Nephron progenitor cell (in vitro differentiated cells): ENCODE data around the gene CNGB1.
A peak's percentile ranks its signal among the peaks of the same experiment; 100 is the strongest.

ENCODE experiments used
- DNase-seq: peaks from one replicate; pipeline ENCODE4 v3.0.0; 2021
- H3K27ac Mint-ChIP-seq: 2 replicates; pipeline ENCODE4 v1.8.0; 2021; ENCODE audit warnings: mild to moderate bottlenecking, moderate library complexity, mixed read lengths
- H3K27me3 Mint-ChIP-seq: 2 replicates; pipeline ENCODE4 v1.8.0; 2021; ENCODE audit warnings: mild to moderate bottlenecking, low read depth, mixed read lengths; ENCODE audit not compliant: poor library complexity
- H3K36me3 Mint-ChIP-seq: 2 replicates; pipeline ENCODE4 v1.8.0; 2021; ENCODE audit warnings: low read depth, mixed read lengths
- H3K4me1 Mint-ChIP-seq: 2 replicates; pipeline ENCODE4 v1.8.0; 2021; ENCODE audit warnings: mixed read lengths
- H3K4me3 Mint-ChIP-seq: 2 replicates; pipeline ENCODE4 v1.8.0; 2021; ENCODE audit warnings: mild to moderate bottlenecking, moderate library complexity, mixed read lengths
- H3K9me3 Mint-ChIP-seq: 2 replicates; pipeline ENCODE4 v1.8.0; 2021; ENCODE audit warnings: mild to moderate bottlenecking, moderate library complexity, mixed read lengths
- TF ChIP-seq, protein P1 (sequence below): fragments of 200-600 bp; sonication (generic); IDR thresholded peaks from 2 replicates; pipeline ENCODE4 v1.5.0; 2021; ENCODE audit warnings: antibody characterized with exemption

Gene CNGB1

DNA sequence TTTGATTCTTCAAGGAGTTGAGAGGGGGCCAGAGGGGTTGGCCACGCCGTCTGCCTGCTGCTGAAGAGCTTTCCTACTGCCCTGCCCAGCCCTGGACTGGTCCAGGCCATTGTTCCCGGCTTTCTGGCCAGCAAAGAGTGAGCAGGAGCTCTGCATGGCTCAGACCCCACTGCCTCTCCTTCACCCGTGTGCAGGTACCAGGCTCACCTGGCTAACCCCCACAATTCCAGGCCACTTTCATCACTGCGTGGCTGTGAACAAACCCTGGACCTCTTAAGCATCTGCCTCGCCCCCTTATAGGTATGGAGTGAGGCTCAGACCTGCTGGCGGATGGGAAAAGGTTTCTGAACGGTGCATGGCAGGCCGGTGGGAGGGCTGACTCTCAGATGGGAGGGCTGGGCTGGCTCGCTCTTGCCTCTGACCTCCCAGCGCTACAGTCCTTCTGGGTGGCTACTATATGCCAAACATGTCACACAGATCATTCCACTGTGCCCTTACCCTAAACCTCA, 20.7 kb upstream of the CNGB1 start:
- H3K27me3 Mint-ChIP-seq = peaks cover 18% of the 10 kb centered on the region
- H3K36me3 Mint-ChIP-seq = no peaks in the 10 kb centered on the region
- no peaks in the 10 kb centered on the region for H3K9me3 Mint-ChIP-seq
- no peak overlapping the region for H3K4me3 Mint-ChIP-seq
- no peaks in the 10 kb centered on the region for H3K4me1 Mint-ChIP-seq
- H3K27ac Mint-ChIP-seq = no peak overlapping the region
- TF ChIP-seq, protein P1, sequence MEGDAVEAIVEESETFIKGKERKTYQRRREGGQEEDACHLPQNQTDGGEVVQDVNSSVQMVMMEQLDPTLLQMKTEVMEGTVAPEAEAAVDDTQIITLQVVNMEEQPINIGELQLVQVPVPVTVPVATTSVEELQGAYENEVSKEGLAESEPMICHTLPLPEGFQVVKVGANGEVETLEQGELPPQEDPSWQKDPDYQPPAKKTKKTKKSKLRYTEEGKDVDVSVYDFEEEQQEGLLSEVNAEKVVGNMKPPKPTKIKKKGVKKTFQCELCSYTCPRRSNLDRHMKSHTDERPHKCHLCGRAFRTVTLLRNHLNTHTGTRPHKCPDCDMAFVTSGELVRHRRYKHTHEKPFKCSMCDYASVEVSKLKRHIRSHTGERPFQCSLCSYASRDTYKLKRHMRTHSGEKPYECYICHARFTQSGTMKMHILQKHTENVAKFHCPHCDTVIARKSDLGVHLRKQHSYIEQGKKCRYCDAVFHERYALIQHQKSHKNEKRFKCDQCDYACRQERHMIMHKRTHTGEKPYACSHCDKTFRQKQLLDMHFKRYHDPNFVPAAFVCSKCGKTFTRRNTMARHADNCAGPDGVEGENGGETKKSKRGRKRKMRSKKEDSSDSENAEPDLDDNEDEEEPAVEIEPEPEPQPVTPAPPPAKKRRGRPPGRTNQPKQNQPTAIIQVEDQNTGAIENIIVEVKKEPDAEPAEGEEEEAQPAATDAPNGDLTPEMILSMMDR = no peak
- DNase-seq = no peak

DNA sequence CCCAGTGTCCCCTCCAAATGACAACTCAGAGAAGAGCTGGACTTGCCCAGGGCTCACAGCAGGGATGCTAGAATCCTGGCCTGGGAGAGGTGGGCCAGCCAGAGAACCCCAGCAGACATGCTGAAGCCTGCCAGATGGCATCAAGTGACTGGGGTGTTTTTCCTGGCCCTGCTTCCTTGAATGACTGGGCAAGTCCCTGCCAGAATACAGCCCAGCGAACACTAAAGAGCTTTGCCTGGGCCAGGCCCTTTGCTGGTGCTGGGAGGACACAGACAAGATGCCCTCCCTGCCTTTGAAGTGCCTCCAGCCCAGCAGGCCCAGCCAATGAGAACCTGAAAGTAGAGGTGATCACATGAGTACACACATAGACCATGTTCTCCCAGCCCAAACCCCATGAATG, 18.0 kb upstream of the CNGB1 start:
- H3K4me3 Mint-ChIP-seq = no peak overlapping the region
- peaks cover 9% of the 10 kb centered on the region for H3K4me1 Mint-ChIP-seq
- peak overlapping the region; percentile 29 for H3K27ac Mint-ChIP-seq
- H3K27me3 Mint-ChIP-seq = peaks cover 45% of the 10 kb centered on the region
- TF ChIP-seq, protein P1 = no peak
- DNase-seq = no peak
- no peaks in the 10 kb centered on the region for H3K36me3 Mint-ChIP-seq
- no peaks in the 10 kb centered on the region for H3K9me3 Mint-ChIP-seq

DNA sequence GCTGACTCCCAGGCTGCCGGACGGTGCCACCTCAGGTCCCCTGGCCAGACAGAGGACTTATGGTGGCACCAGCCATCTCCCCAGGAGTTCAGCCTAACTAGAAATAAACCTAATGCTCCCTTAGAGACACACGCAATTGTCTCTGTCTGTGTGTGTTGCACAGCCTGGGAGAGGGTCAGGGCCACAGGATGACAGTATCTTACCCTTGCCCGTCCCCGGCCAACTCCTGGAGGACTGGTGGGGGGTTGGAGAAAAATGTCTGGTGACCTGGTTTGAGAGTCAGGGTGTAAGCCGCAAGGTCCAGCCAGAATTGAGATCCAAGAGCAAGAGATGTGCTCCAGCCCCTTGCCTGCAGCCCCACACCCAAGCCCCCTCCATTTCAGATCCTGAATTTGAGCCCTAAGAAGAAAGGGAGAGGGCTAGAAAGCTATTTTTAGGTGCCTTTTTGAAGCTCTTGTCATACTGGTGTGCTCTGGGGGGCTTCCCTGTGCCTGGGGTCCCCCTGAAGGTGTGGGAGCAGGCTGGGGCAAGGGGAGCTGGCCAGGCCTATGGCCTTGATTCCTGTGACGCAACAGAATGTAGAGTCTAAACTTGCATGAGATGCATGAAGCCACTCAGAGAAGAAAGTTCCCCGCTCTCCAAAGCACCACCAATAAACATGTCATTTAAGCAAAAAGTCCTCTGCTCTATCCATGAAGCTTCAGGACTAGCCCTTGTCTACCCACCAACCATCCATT, 16.7 kb upstream of the CNGB1 start:
- no peak for DNase-seq

DNA sequence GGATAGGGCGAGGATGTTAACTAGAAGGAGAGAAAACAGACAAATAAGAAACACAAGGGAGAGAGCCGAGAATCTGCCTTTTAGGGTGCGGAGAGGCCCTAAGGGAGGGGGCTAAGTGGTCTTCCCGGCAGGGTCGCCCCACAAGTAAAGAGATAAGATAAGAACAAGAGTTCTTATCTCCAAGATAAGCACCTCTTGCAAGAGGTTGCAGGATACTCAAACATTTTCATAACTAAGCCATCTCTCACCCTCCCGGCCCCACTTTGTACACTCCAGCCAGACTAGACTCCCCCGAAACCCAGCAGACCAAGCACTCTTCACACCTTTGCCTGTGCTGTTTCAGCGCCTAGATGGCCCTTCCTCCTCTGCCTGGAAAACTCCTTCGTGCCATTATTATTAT, 15.3 kb upstream of the CNGB1 start:
- peaks cover 9% of the 10 kb centered on the region for H3K4me1 Mint-ChIP-seq
- peak overlapping the region; percentile 86 for H3K4me3 Mint-ChIP-seq
- no peak overlapping the region for H3K27ac Mint-ChIP-seq
- H3K27me3 Mint-ChIP-seq = peaks cover 59% of the 10 kb centered on the region
- H3K9me3 Mint-ChIP-seq = no peaks in the 10 kb centered on the region
- no peaks in the 10 kb centered on the region for H3K36me3 Mint-ChIP-seq
- DNase-seq = no peak
- TF ChIP-seq, protein P1 = no peak

More for the DNA sequence above, 16.7 kb upstream of the CNGB1 start:
- TF ChIP-seq, protein P1 = no peak
- H3K36me3 Mint-ChIP-seq = no peaks in the 10 kb centered on the region
- no peak overlapping the region for H3K27ac Mint-ChIP-seq
- peaks cover 52% of the 10 kb centered on the region for H3K27me3 Mint-ChIP-seq
- peaks cover 9% of the 10 kb centered on the region for H3K4me1 Mint-ChIP-seq
- H3K9me3 Mint-ChIP-seq = no peaks in the 10 kb centered on the region
- no peak overlapping the region for H3K4me3 Mint-ChIP-seq

DNA sequence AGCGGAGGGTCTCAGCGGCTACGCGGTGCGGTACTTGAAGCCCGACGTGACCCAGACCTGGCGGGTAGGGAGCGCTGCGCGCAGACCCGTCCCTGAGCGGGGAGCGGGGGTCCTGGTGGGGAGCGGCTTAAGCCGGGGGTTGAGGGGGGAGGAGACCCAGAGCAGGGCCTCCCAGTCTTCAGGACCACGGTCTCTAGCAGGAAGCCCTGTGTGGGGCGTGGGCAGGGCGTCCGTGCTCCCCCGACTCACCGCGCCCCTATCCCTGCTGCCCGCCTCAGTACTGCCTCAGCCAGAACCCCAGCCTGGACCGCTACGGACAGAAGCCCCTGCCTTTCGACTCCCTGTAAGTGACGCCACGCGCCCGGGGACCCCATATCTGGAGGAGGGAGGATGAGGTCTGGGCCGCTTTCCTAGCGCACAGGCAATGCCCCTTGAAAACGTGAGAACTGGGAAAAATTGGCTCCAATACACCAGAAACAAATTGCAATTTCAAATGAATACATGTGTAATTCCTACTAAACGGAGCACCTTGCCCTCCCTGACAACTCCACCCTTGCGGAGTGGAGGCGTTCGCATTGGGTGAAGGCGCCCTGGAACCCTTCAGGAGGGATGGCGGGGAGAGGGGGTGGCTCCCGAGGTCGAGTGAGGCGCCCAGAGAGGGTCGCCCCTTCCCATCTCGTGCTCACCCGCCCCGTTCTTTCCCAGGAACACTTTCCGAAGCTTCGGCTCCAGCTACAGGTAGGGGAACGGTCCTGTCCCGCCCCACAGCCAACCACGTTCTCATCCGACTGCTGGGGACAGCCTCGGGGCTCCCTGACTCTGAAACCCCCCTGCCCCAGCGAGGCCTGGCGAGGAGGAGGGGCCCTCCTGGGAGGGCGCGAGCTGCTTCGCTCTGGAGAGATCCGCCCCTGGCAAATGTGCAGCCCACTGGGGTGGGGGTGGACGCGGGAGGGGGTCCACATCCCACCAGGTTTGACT, 14.6 kb upstream of the CNGB1 start:
- Mint-ChIP-seq H3K4me1 (peaks cover 9% of the 10 kb centered on the region), H3K36me3 (no peaks in the 10 kb centered on the region), H3K27me3 (peaks cover 59% of the 10 kb centered on the region), H3K4me3 (peak overlapping the region; percentile 86), H3K27ac (no peak overlapping the region), H3K9me3 (no peaks in the 10 kb centered on the region)
- TF ChIP-seq, protein P1 = no peak
- DNase-seq = no peak
